Activated T-cell treated with anti-CD3 and anti-CD28 coated beads, Interleukin-2, amount 50 U/mL, for 48 hours (primary cell): Measurements from ENCODE around the gene GRID1.

Source experiments
- DNase-seq, 2 experiments: peaks; one replicate each; pipeline ENCODE4 v3.0.0-alpha.2; 2020

The GRID1 gene

DNA sequence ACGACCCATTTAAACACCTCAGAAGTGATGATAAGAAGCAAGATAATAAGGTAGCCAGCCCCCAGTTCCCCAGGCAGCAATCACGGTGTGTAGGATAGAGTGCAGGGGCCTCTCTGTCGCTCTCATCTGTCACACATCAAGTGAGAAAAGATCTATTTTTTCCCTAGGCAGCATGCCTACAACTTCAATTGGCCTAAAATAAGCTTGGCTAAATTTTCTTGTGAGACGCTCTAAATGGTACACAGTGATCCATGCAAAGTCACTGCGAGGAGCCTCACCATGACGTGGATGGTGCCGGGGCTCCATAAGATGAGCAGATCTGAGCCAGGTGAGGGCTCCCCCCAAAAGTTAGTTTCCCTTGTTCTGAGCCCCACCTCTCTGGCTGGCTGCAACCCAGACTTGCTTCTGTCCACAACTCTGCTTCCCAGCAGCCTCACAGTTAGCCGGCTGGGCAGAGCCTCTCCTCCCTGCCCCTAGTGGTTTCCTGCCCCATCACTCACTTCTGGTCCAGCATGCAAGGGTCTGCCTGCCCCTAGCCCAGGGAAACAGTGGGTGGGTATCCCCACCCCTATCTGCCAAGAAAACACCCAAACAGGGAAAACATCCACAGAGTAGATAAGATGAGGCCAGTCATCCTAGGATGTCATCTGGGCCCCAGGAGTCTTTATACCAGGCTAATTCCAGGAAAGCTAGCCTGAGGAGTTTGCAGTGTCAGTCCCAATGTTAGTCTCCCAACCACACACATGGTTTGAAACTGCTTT is 342.1 kb downstream of the GRID1 start:
- DNase-seq: no peak

- no peak for DNase-seq
These were observed 342.7 kb downstream of the GRID1 start for GRCh38 chr10:86023931-86024280.

DNA sequence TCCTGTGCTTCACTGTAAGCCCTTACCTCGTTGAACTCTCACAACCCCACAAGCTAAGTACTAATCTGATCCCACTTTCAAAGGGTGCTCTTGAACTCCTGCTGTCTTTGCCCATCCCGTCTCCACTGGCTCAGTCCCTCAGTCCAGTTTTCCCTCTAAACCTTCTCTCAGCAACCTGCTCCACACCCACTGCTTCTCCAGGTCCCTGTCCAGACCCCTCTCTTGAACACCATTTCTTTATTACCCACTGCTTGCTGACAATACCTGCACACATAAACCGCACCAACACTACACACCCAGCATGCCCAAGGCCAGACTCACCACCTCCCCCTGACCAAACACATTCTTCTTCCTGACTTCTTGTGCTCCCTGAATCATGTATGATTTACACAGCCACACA is 343.3 kb downstream of the GRID1 start:
- DNase-seq: no peak

DNA sequence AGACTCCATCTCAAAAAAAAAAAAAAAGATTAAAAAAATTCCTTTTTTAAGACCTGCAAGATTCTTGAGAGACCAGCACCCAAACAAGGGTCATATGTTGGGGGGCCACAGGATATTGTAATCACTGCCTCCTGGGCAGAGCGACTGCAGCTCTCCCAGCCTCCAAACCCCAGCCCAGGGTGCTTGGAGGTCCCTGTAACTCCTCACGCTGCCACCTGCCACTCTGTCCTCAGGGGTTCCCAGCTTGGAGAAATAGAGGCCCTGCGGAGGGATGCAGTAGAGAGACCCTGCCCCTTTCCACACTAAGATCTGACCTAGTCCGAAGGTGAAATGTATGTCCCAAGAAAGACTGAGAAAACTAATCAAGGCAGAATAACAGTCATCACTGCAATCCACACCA is 343.7 kb downstream of the GRID1 start:
- DNase-seq: no peak

- no peak for DNase-seq
These were observed 346.5 kb downstream of the GRID1 start for GRCh38 chr10:86020134-86020533.

DNA sequence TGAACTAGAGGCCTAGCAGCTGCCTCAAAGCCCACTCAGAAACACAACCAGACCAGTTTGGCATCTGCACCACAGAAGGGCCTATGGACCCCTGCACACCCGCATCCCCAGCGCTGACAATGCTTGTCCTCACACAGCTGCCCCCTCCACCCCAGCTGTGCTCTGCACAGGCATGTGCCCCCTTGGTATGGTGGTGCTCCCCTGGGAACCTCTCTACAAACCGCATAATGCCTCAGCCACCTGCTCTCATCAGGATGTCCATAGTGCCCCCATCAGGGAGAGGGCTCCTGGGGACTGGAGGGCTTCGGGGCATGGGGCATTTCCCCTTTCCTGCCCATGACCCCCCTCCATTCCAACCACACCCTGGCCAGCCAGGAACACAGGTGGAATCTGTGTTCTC is 347.5 kb downstream of the GRID1 start:
- DNase-seq: no peak

GRCh38 chr10:86018735-86019058 is 347.9 kb downstream of the GRID1 start:
- DNase-seq: no peak

GRCh38 chr10:86017841-86018734 is 348.5 kb downstream of the GRID1 start:
- no peak for DNase-seq

- no peak for DNase-seq
These were observed 353.0 kb downstream of the GRID1 start for GRCh38 chr10:86013568-86013967.

- no peak for DNase-seq
These were observed 359.4 kb downstream of the GRID1 start for GRCh38 chr10:86007171-86007570.

GRCh38 chr10:86004337-86004736 is 362.3 kb downstream of the GRID1 start:
- DNase-seq: no peak

GRCh38 chr10:86003201-86003621 is 363.4 kb downstream of the GRID1 start:
- no peak for DNase-seq

DNA sequence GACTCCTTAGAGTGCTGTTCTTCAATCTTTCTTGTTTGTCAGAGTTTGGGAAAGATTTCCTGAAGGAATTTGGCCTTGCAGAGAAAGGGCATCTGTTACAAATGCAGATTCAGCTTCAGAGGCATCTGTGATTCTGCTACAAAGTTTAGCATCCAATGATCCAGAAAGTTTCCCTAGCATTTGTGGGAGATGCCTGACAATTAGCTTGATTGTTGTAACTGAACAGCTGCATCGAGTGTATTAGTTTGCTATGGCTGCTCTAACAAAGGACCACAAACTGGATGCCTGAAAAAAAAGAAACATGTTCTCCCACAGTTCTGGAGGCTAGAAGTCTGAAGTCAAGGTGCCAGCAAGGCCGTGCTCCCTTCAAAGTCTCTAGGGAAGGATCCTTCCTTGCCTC is 365.1 kb downstream of the GRID1 start:
- DNase-seq: no peak

DNA sequence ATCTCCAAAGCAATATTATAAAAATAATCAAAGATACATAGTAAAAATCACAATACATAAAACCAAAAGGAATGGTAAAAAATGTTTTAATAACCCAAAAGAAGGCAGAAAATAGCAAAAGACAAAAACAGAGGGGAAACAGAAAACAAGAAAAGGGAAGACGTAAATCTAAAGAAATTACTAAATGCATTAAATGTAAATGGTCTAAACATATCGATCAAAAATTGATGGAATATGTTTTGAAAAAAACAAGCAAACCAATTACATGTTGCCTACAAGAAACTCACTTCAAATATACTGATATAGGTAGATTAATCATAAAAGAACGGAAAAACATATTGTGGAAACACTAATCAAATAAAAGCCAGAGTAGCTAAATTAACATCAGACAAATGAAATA is 369.1 kb downstream of the GRID1 start:
- DNase-seq: no peak

DNA sequence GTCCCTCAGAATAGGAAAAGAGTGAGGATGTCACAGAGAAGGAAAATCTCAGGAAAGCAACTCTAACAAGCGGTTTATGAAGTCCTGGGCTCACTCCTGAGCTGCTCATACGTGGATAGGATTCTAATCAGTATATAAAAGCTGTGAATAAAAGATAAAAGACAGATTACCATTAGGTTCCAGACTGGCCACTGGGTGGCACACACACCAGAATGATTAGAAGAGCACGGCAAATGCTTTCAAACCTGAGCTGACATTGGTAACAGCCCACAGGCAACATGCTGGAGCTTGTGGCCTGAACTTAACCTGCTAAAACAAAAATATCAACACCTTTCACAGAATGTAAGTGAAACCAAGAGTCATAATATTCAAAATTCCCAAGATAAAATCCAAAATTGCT is 370.8 kb downstream of the GRID1 start:
- peak; percentile 25 to 31 for DNase-seq

DNA sequence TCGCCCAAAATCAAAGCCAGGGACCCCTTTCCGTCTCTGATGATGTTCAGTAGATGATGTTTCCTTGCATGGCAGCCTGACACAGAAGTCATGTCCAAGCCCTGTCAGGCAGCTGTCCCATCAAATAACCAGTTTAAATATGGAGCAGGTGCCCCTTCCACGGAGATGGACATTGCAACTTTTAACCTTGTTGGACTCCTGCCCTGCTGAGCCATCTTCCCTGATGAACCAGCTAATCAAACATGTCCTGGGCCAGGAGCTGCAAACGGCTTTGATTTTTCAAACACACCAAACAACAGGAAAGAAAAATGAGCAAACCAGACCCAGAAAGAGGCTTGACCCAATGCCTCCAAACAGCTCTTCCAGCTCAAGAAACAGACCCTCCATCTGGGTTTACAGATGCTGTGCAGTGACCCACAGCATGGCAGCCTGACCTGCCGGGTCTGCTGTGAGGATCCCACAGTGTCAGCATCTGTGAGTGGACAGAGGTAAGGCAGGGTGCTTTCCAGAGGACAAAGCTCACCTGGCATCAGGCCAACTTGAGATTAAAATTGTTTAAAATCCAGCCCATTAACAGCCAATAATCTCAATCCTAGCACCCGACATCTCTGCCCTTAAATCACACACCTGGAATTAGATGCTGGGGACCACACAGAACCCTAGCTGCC is 372.6 kb downstream of the GRID1 start:
- no peak for DNase-seq

- no peak for DNase-seq
These were observed 373.5 kb downstream of the GRID1 start for GRCh38 chr10:85993140-85993539.

DNA sequence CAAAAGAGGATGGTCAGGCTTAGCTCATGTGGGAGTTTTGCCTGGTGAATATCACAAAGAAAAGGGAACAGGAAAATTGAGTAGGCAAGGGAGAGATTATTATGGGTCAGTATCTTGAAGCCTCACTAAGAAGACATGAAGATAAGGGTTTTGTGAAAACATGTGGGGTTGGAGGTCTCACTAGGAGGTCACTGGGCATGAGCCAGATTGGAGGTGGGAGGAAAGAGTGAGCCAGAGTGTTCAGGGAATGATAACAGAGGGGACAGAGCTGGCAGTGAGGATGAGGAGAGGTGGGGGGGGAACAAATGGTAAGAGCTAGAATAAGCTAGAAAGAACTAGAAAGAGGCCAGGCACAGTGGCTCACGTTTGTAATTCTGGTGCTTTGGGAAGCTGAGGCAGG is 374.3 kb downstream of the GRID1 start:
- DNase-seq: no peak

GRCh38 chr10:85986777-85987176 is 379.8 kb downstream of the GRID1 start:
- no peak for DNase-seq

GRCh38 chr10:85983051-85983450 is 383.5 kb downstream of the GRID1 start:
- DNase-seq: no peak

GRCh38 chr10:85979598-85979997 is 387.0 kb downstream of the GRID1 start:
- no peak for DNase-seq

DNA sequence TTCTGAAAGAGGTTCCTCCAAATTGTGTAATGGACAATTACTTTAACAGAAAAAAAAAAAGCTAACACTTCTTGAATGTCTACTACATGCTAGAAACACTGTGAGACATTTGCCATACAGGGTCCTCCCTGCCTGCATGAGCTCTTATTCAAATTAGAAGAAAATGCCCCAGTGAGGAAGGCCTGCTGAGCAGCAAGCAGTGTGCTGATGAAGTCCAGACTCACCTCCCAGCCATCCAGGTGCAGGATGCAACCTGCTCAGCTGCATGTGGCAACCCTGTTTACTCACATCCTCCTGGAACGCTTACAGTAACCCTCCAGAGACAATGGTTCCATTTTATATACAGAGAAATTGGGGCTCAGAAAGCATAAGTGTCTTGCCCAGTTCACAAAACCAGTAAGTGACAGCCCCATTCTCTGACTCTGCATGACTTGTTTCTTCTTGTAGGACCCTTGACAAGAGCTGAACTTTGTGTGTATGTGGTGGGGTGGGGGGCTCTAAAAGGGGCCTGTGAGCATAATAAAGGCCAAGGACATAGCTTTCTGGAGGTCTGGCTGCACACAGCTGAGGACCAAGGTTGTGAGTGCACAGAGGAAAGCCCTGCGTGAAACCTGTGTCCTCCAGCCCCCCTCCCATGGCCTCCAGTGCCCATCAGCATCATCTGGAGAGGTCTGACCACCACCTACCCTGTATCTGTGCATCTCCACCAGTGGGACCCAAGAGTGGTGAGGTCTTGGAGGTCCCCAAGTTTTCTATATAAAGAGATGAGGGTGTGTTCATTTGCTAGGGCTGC is 387.8 kb downstream of the GRID1 start:
- DNase-seq: no peak

DNA sequence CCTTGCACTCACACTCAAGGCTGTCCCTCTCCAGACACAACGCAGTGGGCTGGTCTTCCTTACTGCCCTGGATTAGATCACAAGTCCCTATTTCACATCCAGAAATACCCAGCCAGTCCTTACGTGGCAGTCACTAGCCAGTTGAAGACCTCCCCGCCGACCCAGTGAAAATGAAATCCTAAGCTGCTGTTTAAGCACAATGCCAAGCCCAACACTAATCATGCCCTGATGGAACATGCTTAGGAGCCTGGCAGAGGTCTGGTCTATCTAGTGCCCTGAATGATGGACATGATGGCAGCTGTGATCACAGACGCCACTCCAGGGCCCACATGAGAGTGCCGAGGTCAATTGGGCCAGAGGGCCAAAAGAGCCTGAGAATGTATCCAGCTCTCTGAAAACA is 389.0 kb downstream of the GRID1 start:
- no peak for DNase-seq
